Prostate gland (tissue), 2 donors: ENCODE results near the gene CYRIA.

Experiments
- CTCF ChIP-seq, 4 experiments: fragments of 200-600 bp in 2 of 4; fragments of 450-650 bp in 2 of 4; sonication (generic) in 2 of 4; IDR thresholded peaks; 1 replicate in 3 of 4; 2 replicates in 1 of 4; pipeline ENCODE4 v1.5.1; 2016 to 2019; ENCODE audit warnings: antibody characterized with exemption in 4 of 4, mild to moderate bottlenecking in 2 of 4, moderate library complexity in 2 of 4
- POLR2A ChIP-seq: fragments of 450-650 bp; IDR thresholded peaks from one replicate; pipeline ENCODE4 v1.6.1; 2016; ENCODE audit warnings: antibody characterized with exemption, mild to moderate bottlenecking

- no peak for TF ChIP-seq POLR2A
- TF ChIP-seq CTCF (IDR thresholded peaks at IDR 0.05): no peak
These were observed 15.1 kb upstream of the CYRIA start for GRCh38 chr2:16680781-16681180.
